ENCODE data around the gene MUC5B. TPM values are rescaled to one million over a fixed set of nuclear protein-coding genes. Genes with fewer than 3 reads are reported as not detected.

Gene MUC5B
- total RNA-seq, 1 experiment from 2014 or later: 3.4 TPM

GRCh38 chr11:1178906-1179305, 44.0 kb upstream of the MUC5B start:
- Mint-ChIP-seq H3K4me1 (ENCODE audit: low read depth, unreplicated experiment) (no peaks in the 10 kb centered on the region), H3K27me3 (ENCODE audit: unreplicated experiment) (no peaks in the 10 kb centered on the region), H3K9me3 (ENCODE audit: low read depth, unreplicated experiment) (peaks cover 4% of the 10 kb centered on the region), H3K27ac (ENCODE audit: unreplicated experiment) (no peak overlapping the region), H3K36me3 (ENCODE audit: insufficient read depth, unreplicated experiment) (peaks cover 26% of the 10 kb centered on the region), H3K4me3 (ENCODE audit: low read depth, unreplicated experiment) (no peak overlapping the region)
- CTCF ChIA-PET: no interaction called here
- no TSS peak for BruUV-seq (replicated peaks)
- no peak for TF ChIP-seq CTCF (IDR thresholded peaks at IDR 0.05; ENCODE audit: unreplicated experiment)
- DNase-seq: no peak
- intact Hi-C loops (cut with micrococcal nuclease; ENCODE audit: unreplicated experiment): no loop called here

- no peak for TF ChIP-seq CTCF (IDR thresholded peaks at IDR 0.05; ENCODE audit: unreplicated experiment)
- Mint-ChIP-seq H3K4me1 (ENCODE audit: low read depth, unreplicated experiment) (no peaks in the 10 kb centered on the region), H3K9me3 (ENCODE audit: low read depth, unreplicated experiment) (peaks cover 4% of the 10 kb centered on the region), H3K4me3 (ENCODE audit: low read depth, unreplicated experiment) (no peak overlapping the region), H3K36me3 (ENCODE audit: insufficient read depth, unreplicated experiment) (peaks cover 26% of the 10 kb centered on the region), H3K27ac (ENCODE audit: unreplicated experiment) (no peak overlapping the region), H3K27me3 (ENCODE audit: unreplicated experiment) (no peaks in the 10 kb centered on the region)
- no peak for DNase-seq
- no TSS peak for BruUV-seq (replicated peaks)
- CTCF ChIA-PET: no interaction called here
- intact Hi-C loops (cut with micrococcal nuclease; ENCODE audit: unreplicated experiment): no loop called here
Observed at GRCh38 chr11:1179641-1180040, 43.2 kb upstream of the MUC5B start.

GRCh38 chr11:1180171-1180570, 42.7 kb upstream of the MUC5B start:
- CTCF ChIA-PET: no interaction called here
- Mint-ChIP-seq H3K4me1 (ENCODE audit: low read depth, unreplicated experiment) (no peaks in the 10 kb centered on the region), H3K27me3 (ENCODE audit: unreplicated experiment) (no peaks in the 10 kb centered on the region), H3K27ac (ENCODE audit: unreplicated experiment) (no peak overlapping the region), H3K4me3 (ENCODE audit: low read depth, unreplicated experiment) (no peak overlapping the region), H3K9me3 (ENCODE audit: low read depth, unreplicated experiment) (peaks cover 4% of the 10 kb centered on the region), H3K36me3 (ENCODE audit: insufficient read depth, unreplicated experiment) (peaks cover 26% of the 10 kb centered on the region)
- no TSS peak for BruUV-seq (replicated peaks)
- no peak for TF ChIP-seq CTCF (IDR thresholded peaks at IDR 0.05; ENCODE audit: unreplicated experiment)
- DNase-seq: no peak
- intact Hi-C loops (cut with micrococcal nuclease; ENCODE audit: unreplicated experiment): no loop called here

GRCh38 chr11:1180947-1181391, 41.9 kb upstream of the MUC5B start:
- DNase-seq: no peak
- peaks cover 19% of the 10 kb centered on the region for H3K36me3 Mint-ChIP-seq (ENCODE audit: insufficient read depth, unreplicated experiment)
- intact Hi-C loops (cut with micrococcal nuclease; ENCODE audit: unreplicated experiment): no loop called here
- H3K9me3 Mint-ChIP-seq (ENCODE audit: low read depth, unreplicated experiment): no peaks in the 10 kb centered on the region
- no peak overlapping the region for H3K4me3 Mint-ChIP-seq (ENCODE audit: low read depth, unreplicated experiment)
- H3K27ac Mint-ChIP-seq (ENCODE audit: unreplicated experiment): no peak overlapping the region
- CTCF ChIA-PET: no interaction called here
- BruUV-seq (replicated peaks): no TSS peak
- TF ChIP-seq CTCF (IDR thresholded peaks at IDR 0.05; ENCODE audit: unreplicated experiment): no peak
- H3K27me3 Mint-ChIP-seq (ENCODE audit: unreplicated experiment): no peaks in the 10 kb centered on the region
- no peaks in the 10 kb centered on the region for H3K4me1 Mint-ChIP-seq (ENCODE audit: low read depth, unreplicated experiment)
